ENCODE measurements around the gene GATB. TPM values are rescaled to one million over a fixed set of nuclear protein-coding genes. Genes with fewer than 3 reads are reported as not detected.

The GATB gene
- total RNA-seq, 2 donors from 2014 or later, result 51.7 to 88.1 TPM

DNA sequence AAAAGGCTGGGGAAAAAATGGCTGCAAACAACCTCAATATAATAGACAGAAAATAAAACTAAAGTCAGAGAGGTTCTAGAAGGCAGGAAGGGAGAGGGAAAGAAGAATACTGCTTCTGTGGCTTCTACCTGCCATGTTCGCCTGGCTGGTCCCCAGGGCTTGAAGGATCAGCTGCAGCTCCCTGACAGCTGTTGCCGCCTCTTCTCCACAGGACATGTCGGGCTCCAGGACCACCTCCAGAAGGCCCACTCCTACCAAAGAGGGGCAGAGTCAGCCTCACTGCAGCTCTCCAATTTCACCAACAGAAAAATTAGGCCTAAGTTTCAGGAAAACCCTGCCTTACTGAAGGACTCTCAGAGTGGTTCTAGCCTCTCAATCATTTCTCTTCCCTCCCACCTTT is 44.9 kb downstream of the GATB start:
- DNase-seq (no peak), ATAC-seq (peak; percentile 25 to 39)
- intact Hi-C loops (cut with DNase I), result no loop called here

DNA sequence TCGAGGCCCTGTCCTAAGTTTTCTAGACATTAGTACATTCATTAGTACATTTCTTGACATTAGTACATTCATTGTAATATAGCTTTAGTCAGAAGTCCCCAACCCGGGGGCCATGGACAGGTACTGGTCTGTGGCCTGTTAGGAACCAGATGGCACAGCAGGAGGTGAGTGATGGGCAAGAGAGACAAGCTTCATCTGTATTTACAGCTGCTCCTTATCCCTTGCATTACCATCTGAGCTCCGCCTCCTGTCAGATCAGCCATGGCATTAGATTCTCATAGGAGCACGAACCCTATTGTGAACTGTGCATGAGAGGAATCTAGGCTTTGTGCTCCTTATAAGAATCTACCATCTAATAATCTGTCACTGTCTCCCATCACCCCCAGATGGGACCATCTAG is 48.0 kb downstream of the GATB start:
- intact Hi-C loops (cut with DNase I), result no loop called here
- ATAC-seq, result no peak

DNA sequence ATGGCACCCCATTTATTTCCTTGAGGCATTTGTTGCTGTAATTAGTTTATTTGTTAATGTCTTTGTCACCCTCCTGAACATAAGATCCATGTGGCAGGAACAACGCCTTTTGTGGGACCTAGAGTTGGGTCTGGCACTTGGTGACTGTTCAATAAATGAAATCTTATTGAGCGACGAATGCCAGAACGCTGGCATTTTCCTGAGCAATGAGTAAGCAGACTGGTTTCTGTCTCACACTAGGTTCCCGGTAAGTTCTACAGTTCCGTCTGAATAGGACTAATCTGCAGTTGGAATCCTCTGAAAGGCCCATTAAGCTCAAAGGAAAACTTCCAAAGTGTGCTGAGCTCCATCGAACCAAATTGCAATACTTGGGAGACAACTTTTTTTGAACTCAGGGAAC is 49.2 kb downstream of the GATB start:
- DNase-seq, result no peak
- intact Hi-C loops (cut with DNase I), result no loop called here
- no peak for ATAC-seq

More for the DNA sequence above, 48.0 kb downstream of the GATB start:
- DNase-seq, result no peak

DNA sequence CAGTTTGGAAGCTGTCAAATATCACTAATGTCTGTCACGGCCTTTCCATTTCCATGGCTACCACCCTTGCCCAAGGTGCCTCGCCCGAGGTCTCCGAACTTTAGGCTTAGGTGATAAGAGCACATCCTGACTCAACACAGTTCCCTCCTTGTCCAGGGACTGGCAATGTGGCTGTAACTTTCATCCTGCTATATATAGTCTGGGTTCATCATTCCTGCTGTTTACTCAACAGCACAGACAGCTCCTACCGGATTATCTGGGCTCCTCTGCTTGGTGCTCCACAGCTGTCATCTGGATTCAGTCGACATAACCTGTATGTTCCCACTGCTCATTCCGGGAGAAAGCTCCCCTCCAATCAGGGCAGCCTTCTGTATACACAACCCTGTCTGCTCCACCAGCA is 51.2 kb downstream of the GATB start:
- intact Hi-C loops (cut with DNase I), result no loop called here
- ATAC-seq, result peak; percentile 27 to 73
- DNase-seq, result no peak

- no peak for DNase-seq
- ATAC-seq, result peak; percentile 20 to 41
- intact Hi-C loops (cut with DNase I), result no loop called here
Measured at GRCh38 chr4:151709071-151709470, 51.7 kb downstream of the GATB start.

GRCh38 chr4:151708100-151708499 is 52.7 kb downstream of the GATB start:
- intact Hi-C loops (cut with DNase I), result no loop called here
- ATAC-seq, result no peak
- DNase-seq, result no peak

DNA sequence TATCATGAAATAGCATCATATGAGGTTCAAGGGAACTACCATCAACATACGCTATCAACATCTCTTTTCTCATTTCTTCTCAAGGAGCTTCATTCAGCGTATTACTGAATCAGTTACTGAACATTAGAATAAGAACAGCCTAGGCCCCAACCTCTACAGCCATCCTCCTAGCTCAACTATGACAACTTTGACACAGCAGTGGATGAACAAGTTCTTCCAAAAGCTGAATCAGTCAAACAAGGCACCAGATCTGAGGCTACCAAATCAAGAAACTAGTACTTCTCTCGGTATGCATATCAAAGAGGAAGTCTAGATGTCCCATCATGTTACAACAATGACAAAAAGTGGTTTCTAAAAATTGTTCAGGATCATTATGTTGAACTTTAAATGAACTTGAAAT is 57.4 kb downstream of the GATB start:
- no peak for ATAC-seq
- intact Hi-C loops (cut with DNase I), result no loop called here

GRCh38 chr4:151702256-151702655 is 58.6 kb downstream of the GATB start:
- intact Hi-C loops (cut with DNase I), result no loop called here
- no peak for DNase-seq
- no peak for ATAC-seq

More for the DNA sequence above, 57.4 kb downstream of the GATB start:
- no peak for DNase-seq

DNA sequence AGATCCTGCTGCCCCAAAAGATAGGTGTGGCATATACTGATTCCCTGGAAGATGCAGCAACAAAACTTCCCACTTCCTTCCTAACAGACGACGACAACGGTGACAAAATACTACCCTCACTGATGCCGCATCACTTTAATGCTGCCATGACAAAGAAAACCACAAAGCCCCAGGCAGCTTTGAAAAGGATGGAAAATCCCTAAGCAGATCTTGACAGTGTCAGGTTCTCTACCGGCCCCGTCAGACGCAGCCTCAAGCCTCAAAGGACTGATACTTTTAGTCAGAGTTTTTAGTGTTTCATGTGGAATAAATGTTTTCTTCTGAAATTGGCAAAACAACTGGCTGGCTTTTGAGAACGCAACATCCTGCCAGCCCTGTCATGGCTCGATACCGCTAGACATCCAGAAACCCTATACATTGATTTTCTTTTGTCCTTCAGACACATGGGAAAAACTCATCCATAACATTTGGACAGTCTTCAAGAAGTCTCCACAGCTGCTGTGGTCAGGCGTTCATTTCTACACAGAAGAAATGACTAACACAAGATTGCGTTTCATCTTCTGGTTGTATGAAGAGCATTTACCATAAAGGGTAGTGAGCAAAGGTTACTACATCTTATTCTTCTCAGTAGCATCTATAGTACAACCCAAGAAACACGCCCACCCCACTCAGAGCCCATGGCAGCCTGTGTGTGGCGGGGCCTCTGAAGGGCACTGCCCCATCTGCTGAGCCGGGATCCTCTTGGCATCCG is 60.1 kb downstream of the GATB start:
- ATAC-seq, result no peak
- no peak for DNase-seq
- intact Hi-C loops (cut with DNase I), result no loop called here

GRCh38 chr4:151698213-151698612 is 62.6 kb downstream of the GATB start:
- ATAC-seq, result no peak
- intact Hi-C loops (cut with DNase I), result no loop called here
- DNase-seq, result no peak

DNA sequence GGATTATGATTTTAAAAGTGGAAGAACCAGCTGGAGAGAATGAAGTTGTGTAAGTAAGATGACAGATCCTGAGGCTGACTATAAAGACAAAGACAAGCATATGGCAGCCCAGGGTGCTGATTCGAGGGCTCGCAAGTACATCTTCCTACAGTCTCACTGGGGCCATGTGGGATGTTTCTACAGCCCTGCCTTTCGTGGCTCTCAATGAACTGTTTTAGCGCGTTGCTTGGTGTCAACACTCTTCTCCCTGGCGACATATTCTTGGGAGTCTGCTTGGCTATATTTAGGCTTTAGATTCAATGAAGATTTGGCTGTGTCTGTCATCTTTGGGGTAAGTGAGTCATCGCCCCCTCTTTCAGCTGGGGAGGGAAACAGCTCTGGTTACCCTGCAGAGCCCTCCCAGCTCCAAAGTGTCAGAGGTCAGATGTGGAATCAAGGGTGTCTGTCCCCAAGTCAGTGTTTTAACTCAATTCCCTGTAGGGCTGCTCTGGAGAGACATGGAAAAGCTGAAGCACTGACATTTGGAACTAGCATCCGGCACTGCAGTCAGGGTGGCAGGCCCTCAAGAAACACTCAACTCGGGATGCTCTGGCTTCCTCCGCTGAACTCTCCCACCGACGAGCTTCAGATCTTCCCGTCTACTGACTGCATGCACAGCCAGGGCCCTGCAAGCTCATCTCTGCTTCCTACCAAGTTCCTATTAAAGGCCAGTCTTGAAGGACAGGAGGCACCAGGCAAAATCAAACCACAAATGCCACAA is 65.7 kb downstream of the GATB start:
- intact Hi-C loops (cut with DNase I), result no loop called here
- DNase-seq (no peak), ATAC-seq (peak; percentile 69 to 77)

DNA sequence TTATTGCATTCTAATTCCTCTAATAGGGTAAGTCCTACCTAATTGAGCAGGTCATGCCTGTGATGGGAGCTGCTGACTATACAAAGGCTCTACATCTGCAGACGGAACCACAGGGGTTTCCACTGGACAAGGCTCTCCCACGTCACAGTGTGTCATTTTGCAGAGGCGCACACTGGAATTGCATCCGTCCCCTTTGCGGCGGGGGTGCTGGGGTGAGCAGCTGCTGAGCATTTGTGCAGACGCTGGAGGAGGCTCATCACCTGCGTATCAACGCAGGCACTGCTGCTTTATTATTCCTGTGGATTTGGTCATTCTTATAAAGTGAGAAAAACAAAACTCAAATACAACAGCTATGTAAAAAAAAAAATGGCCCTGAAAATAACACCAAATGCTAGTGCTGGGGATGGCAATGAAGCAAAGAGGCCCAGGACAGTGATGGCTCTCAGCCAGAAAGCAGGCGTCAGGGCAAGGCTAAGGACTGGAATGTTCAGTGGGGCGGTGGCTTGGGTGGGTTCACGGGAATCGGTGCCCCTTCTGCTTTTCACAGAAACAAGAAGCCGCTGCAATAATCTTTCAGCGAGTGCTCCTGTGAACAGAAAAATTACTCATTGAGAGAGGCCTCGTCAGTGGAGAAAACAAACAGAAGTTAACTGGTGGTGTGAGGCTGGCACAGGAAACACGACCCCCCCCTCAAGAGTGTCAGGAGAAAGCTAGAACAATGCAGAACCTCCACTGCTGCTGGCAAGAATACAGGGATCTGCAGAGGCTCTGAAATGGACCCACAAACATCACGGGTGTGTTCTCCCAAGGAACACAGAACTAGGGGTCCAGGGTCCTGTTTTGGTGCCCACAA is 67.8 kb downstream of the GATB start:
- ATAC-seq (peak in 1 of 2 donors; percentile 14), DNase-seq (no peak)
- intact Hi-C loops (cut with DNase I), result no loop called here

DNA sequence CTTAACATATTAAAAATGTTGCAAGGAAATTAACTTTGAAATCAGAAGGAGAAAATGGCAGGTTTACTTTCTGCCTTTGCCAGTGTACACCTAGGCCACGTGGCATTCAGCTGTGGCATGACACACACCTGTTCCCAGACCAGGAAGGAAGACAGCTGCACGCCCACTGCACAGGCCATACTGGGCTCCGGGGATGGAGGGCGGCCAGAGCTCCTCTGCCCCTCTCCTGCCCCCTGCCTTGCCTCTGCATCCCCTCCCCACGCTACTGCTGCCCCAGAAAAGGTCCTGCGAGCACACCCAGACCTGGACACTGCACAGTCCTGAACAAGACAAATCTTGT is 68.4 kb downstream of the GATB start:
- DNase-seq (no peak), ATAC-seq (no peak)
- intact Hi-C loops (cut with DNase I), result no loop called here

DNA sequence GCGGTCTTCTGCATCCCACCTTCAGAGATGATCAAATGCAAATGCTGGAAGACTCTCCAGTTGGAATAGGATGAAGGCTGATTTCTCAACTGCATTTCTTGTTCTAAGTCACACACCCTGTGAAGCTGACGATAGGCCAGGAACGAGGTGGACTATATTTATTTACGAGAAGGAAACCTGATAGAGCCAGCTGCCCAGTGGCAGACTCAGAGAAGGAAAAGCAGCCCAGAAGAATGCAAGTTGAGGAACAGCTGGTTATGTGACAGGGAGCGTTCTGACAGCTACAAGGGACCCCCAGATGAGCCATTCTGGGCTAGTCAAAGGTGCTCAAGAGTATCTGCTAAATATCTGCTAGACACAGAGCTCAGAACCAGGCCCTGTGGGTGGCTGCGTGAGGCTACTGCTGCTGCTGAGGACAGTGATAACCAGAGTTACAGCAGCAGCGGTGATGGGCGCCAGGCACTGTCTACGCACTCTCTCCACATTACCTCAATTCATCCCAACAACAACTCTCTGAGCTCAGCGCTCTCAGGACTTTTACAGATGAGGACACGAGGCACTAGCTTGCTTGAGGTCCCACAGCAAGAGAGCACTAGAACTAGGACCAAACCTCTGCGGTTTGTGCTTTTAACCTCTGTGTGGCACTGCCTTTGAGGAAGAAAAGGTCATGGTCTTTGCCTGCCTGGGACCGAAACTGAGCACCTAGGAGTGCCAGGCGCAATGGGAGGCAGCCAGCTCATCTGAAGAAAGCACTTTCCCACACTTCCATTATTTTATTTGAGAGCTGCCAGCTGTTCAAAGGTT is 69.0 kb downstream of the GATB start:
- intact Hi-C loops (cut with DNase I), result no loop called here
- ATAC-seq (no peak), DNase-seq (no peak)

DNA sequence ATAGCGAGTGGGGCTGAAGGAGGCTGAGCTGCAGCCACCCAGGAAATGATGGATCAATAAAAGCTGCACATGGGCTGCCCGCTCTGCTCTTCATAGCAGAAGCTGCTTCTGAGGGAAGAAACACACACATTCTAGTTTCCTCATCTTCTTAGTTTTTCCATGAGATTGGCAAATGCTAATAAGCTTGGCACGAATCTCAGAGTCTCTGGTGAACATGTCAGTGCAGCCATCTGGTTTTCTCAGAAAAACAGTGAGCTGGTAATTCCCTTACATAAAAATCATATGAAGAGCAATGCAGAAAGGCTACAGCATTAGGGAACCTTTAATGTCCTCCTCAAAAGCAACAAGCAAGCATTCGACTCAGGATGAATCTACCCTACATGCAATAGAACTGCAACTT is 69.9 kb downstream of the GATB start:
- intact Hi-C loops (cut with DNase I), result no loop called here

DNA sequence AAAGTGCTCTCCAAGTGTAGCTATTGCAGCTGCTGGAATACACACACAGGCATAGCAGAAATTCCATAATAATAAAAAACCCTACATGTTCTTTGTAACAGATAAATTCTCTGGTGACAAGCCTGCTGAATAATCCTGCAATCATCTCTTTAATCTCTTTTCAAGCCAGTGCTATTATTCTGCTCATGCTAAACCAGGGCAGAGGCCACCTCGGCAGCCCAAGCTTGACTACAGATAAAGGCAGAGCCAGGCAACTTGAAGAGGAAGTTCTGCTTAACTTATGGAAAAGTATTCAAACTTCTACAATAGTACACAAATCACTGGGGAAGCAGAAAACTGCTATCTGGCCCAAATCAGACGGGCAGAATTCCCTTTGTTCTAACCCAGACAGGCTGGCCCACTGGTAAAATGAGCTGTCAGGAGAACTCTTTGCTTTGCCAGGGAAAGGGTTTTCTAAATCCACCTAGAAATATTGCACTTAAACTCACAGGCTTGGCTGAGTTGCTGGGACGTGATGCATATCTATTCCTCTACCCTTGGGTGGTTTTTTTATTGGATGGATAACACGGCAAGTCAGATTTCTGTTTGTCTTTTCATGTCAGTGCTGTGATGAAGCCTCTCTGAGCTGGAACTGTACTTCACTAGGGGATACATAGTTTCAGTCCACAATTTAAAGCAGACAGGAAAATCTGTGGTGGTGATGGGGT is 70.5 kb downstream of the GATB start:
- intact Hi-C loops (cut with DNase I), result no loop called here
- ATAC-seq, result no peak
- DNase-seq, result no peak

More for the DNA sequence above, 69.9 kb downstream of the GATB start:
- ATAC-seq (no peak), DNase-seq (no peak)

- intact Hi-C loops (cut with DNase I), result no loop called here
- ATAC-seq (no peak), DNase-seq (no peak)
Measured at GRCh38 chr4:151689211-151689991, 71.4 kb downstream of the GATB start.

GRCh38 chr4:151688785-151689043 is 72.1 kb downstream of the GATB start:
- no peak for ATAC-seq
- intact Hi-C loops (cut with DNase I), result no loop called here

More at GRCh38 chr4:151688785-151689043, 72.1 kb downstream of the GATB start:
- DNase-seq, result no peak
